Muscle layer of duodenum (tissue), 2 donors: Measurements from ENCODE around the gene CRYBA1.
"Not testable (repeated sequence)": the region's sequence is repeated elsewhere in the genome, so short reads cannot be mapped to it uniquely, and the experiment has no call there.

ENCODE experiments used
- H3K27ac ChIP-seq: one replicate; pipeline ENCODE4 v1.7.0; 2013; ENCODE audit warnings: mild to moderate bottlenecking, low read length
- H3K27me3 ChIP-seq: one replicate; pipeline ENCODE4 v1.7.0; 2013; ENCODE audit warnings: low read depth, mild to moderate bottlenecking, control low read depth, low read length
- H3K36me3 ChIP-seq, 2 donors: one replicate each; pipeline ENCODE4 v1.7.0; 2013; ENCODE audit warnings: low read length in 2 of 2, control low read depth in 1 of 2, mild to moderate bottlenecking in 1 of 2; ENCODE audit not compliant: insufficient read depth in 2 of 2, control insufficient read depth in 1 of 2
- H3K4me1 ChIP-seq, 2 donors: one replicate each; pipeline ENCODE4 v1.7.0; 2013; ENCODE audit warnings: low read length in 2 of 2, mild to moderate bottlenecking in 2 of 2, control low read depth in 1 of 2, moderate library complexity in 1 of 2; ENCODE audit not compliant: insufficient read depth in 2 of 2, control insufficient read depth in 1 of 2
- H3K4me3 ChIP-seq, 2 donors: one replicate each; pipeline ENCODE4 v1.7.0; 2013; ENCODE audit warnings: low read length in 2 of 2, low read depth in 1 of 2, mild to moderate bottlenecking in 1 of 2
- H3K9me3 ChIP-seq, 2 donors: one replicate each; pipeline ENCODE4 v1.7.0; 2013; ENCODE audit warnings: low read length in 2 of 2, control low read depth in 1 of 2, mild to moderate bottlenecking in 1 of 2; ENCODE audit not compliant: control insufficient read depth in 1 of 2
- donor health status: healthy.

The CRYBA1 gene

DNA sequence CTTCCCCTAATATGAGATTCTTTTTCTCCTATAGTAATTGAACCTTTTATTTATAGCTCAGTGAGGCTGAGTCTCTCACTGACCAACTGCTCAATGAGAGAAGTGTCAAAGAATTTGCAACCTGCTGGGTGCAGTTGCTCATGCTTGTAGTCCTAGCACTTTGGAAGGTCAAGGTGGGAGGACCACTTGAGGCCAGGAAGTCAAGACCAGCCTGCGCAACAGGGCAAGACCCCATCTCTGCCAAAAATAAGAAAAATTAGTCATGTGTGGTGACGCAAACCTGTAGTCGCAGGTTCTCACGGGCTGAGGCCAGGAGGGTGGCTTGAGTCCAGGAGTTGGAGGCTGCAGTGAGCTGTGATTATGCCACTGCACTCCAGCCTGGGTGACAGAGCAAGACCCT is 30.9 kb upstream of the CRYBA1 start:
- no peak overlapping the region for H3K4me3 ChIP-seq
- no peaks in the 10 kb centered on the region for H3K9me3 ChIP-seq
- H3K27me3 ChIP-seq: no peaks in the 10 kb centered on the region
- no peaks in the 10 kb centered on the region for H3K36me3 ChIP-seq
- H3K27ac ChIP-seq: no peak overlapping the region
- H3K4me1 ChIP-seq: peaks cover 0 to 8% of the 10 kb centered on the region in 2 donors

DNA sequence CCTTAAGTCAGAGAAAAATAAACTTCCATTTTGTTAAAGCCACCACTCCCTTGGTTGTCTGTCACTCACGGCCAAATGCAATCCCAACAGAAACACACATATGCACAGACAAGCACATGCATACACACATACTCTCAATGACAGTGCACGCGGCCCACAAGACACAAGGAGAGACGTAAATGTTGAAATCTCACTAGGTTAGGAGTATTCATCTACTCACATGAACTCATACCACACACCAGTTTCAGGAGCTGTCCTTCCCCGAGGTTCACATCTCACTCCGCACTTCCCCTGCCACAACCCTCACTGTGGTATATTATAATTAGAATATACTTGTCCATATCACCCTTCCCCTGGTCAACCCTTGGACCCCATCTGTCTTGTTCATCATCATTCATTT is 30.5 kb upstream of the CRYBA1 start:
- H3K27ac ChIP-seq: no peak overlapping the region
- no peak overlapping the region for H3K4me3 ChIP-seq
- H3K4me1 ChIP-seq: peaks cover 0 to 8% of the 10 kb centered on the region in 2 donors
- no peaks in the 10 kb centered on the region for H3K9me3 ChIP-seq
- no peaks in the 10 kb centered on the region for H3K27me3 ChIP-seq
- no peaks in the 10 kb centered on the region for H3K36me3 ChIP-seq

DNA sequence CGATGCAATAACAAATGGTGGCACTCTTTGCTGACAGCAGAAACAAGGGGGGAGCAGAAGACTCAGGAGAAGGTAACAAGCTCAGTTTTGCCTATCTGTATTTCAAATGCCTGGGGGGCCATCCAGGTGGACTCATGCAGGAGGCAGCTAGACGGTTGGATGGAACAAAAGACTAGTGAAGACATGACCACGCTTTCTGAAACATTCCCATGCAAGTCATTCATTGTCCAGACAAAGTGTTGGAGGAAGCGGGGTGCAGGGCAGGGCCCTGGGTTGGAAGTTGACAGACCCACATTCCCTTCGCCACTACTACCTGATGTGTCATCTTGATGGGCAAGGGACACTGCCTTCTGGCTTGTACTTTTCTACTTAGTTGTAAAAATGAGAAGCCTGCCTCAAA is 29.8 kb upstream of the CRYBA1 start:
- H3K27ac ChIP-seq: no peak overlapping the region
- H3K4me1 ChIP-seq: peaks cover 0 to 8% of the 10 kb centered on the region in 2 donors
- H3K9me3 ChIP-seq: no peaks in the 10 kb centered on the region
- no peak overlapping the region for H3K4me3 ChIP-seq
- H3K27me3 ChIP-seq: no peaks in the 10 kb centered on the region
- H3K36me3 ChIP-seq: no peaks in the 10 kb centered on the region

DNA sequence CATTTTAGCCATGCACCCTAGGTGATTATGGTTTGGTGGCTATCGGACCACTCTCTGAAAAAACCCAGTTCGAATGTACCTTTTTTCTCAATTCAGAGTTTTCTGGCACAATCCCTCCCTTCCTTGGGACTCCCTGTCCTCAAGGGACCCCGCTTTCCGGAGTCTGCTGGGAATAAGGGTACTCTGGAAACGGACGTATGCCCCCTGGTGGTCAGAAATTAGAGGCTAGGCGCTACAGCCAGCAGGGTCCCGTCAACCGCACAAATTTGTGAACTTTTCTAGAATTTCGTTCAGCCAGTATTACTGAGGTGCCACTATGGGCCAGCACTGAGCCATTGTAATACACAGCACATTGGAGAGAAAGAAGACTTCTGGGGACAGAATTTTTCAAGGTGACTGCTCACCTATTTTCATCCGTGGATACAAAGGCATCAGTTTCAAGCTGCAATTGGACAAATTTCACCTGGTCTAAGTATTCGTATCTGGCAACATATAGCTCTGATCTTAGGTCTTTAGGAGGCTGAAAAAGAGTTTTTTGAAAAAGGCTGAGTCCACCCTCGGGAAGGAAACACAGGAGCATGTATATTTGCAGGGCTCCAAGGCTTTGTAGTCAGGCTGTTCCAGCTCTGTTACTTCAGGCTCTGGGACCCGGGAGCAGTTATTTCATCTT is 27.1 kb upstream of the CRYBA1 start:
- Histone ChIP-seq H3K27me3 (no peaks in the 10 kb centered on the region), H3K27ac (no peak overlapping the region), H3K36me3 (no peaks in the 10 kb centered on the region)

DNA sequence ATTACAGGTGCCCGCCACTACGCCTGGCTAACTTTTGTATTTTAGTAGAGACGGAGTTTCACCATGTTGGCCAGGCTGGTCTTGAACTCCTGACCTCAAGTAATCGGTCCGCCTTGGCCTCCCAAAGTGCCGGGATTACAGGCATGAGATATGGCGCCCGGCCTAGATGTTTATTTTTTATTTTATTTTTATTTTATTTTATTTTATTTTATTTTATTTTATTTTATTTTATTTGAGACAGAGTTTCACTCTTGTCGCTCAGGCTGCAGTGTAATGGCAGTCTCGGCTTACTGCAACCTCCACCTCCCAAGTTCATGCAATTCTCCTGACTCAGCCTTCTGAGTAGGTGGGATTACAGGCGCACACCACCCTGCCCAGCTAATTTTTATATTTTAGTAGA is 25.3 kb upstream of the CRYBA1 start:
- not testable (repeated sequence) for H3K36me3 ChIP-seq, H3K9me3 ChIP-seq, H3K4me1 ChIP-seq, H3K27ac ChIP-seq, H3K4me3 ChIP-seq, H3K27me3 ChIP-seq

More for the DNA sequence above, 27.1 kb upstream of the CRYBA1 start:
- no peaks in the 10 kb centered on the region for H3K9me3 ChIP-seq
- H3K4me1 ChIP-seq: peaks cover 0 to 8% of the 10 kb centered on the region in 2 donors
- H3K4me3 ChIP-seq: no peak overlapping the region

DNA sequence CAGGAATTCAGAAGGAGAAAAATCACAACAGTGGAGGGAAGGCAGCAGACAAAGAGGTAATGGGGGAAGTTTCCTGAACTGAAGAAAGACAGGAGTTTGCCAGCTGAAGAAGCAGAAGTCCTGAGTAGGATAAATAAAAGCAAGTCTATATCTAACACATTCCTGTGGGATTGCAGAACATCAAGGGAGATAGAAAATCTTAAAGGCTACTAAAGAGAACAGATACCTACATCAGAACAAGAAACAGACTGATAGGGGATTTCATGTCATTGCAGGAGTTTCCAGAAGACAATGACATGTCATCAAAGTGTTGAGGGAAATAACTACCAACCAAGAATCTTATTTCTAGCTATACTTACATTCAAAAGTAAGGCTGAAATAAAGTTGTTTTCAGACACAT is 21.3 kb upstream of the CRYBA1 start:
- Histone ChIP-seq H3K27ac (no peak overlapping the region), H3K4me3 (no peak overlapping the region), H3K4me1 (no peaks in the 10 kb centered on the region), H3K27me3 (no peaks in the 10 kb centered on the region), H3K9me3 (no peaks in the 10 kb centered on the region), H3K36me3 (no peaks in the 10 kb centered on the region)

DNA sequence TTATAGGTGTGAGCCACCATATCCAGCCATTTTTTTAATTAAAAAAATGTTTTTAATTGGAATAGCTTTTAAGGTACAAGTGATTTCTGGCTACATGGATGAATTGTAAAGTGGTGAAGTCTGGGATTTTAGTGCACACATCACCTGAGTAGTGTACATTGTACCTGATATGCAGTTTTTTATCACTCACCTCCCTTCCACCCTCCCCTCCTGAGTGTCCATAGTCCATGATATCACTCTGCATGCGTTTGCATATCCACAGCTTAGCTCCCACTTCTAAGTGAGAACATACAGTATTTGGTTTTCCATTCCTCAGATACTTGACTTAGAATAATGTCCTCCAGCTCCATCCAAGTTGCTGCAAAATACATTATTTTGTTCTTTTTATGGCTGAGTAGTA is 13.4 kb upstream of the CRYBA1 start:
- H3K4me1 ChIP-seq: no peaks in the 10 kb centered on the region
- H3K27ac ChIP-seq: no peak overlapping the region
- no peaks in the 10 kb centered on the region for H3K9me3 ChIP-seq
- H3K4me3 ChIP-seq: no peak overlapping the region
- no peaks in the 10 kb centered on the region for H3K36me3 ChIP-seq
- H3K27me3 ChIP-seq: no peaks in the 10 kb centered on the region

DNA sequence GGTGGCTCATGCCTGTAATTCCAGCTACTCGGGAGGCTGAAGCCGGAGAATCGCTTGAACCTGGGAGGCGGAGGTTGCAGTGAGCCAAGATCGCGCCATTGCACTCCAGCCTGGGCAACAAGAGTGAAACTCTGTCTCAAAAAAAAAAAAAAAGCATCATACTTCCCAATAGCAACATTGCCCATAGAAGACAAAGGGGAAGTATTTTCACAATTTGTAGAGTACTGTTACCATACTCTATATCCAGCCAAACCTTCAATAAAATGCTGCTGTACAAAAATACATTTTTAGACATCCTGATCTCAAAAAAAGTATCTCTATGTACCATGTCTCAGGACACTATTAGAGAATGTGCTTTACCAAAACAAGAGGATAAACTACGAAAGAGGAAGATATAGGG is 11.7 kb upstream of the CRYBA1 start:
- not testable (repeated sequence) for H3K36me3 ChIP-seq, H3K27me3 ChIP-seq, H3K4me3 ChIP-seq, H3K9me3 ChIP-seq, H3K4me1 ChIP-seq, H3K27ac ChIP-seq

DNA sequence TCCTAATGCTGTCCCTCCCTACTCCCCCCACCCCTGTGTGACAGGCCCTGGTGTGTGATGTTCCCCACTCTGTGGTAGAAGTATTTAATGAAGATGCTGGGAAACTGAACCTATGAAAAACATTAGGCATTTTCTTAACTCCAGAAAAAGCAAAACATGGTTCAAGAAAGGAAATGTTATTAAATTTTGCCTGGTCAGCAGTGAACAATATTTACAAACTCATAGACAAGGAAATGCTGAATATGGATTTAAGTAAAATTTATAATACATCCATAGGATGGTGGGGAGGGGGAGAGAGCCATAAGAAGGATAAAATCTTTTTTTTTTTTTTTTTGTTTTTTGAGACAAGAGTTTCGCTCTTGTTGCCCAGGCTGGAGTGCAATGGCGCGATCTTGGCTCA is 10.8 kb upstream of the CRYBA1 start:
- Histone ChIP-seq H3K4me3 (no peak overlapping the region), H3K27me3 (no peaks in the 10 kb centered on the region), H3K9me3 (no peaks in the 10 kb centered on the region), H3K4me1 (peaks cover under 1 to 6% of the 10 kb centered on the region in 2 donors), H3K36me3 (no peaks in the 10 kb centered on the region), H3K27ac (no peak overlapping the region)

DNA sequence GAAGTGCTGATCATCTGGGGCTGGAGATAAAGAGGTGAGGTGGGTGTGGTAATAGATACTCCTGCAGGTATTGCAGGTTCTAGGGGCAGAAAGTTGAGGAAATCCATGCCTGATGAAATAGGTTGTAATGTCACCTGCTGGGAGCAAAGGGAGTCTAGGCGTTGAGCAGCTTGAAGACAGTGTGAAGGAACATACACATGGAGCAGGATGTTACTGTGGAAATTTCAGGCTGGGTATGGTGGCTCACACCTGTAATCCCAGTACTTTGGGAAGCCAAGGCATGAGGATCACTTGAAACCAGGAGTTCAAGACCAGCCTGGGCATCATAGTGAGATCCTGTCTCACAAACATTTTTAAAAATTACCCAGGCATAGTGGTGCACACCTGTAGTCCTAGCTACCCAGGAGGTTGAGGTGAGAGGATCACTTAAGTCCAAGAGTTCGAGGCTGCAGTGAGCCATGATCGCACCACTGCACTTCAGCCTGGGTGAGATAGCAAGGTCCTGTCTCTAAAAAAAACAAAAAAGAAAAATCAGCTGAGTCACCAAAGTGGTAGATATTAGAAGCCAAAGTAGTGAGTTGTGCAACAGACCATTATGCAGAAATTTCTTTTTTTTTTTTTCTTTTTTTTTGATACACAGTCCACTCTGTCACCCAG is 9.1 kb upstream of the CRYBA1 start:
- Histone ChIP-seq H3K27me3 (no peaks in the 10 kb centered on the region), H3K4me3 (no peak overlapping the region), H3K9me3 (no peaks in the 10 kb centered on the region)

DNA sequence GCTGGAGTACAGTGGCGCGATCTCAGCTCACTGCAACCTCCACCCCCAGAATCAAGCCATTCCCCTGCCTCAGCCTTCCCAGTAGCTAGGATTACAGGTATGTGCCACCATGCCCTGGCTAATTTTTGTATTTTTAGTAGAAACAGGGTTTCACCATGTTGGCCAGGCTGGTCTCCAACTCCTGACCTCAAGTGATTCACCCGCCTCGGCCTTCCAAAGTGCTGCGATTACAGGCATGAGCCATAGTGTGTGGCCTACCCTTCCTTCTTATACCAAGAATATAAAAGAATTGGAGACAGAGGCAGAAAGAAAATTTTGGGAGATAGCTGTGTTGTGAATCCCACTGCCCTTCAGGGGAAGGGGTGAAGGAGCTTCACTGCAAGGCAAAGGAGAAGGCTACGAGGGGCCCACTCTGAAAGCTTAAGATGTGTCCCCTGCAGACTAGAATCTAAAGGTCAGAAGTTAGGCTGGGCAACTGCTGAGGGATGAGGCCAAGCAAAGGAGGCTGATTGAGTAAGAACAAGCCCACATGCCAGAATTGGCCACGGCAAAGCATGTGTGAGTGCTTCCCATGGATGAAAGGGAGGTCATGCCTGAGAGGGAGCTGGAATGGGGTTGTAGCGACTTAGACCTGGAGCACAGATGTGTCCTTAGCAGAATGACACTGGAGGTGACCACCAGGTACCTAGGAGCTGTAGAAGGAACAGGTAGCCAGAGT is 8.4 kb upstream of the CRYBA1 start:
- Histone ChIP-seq H3K27ac (no peak overlapping the region), H3K36me3 (no peaks in the 10 kb centered on the region), H3K9me3 (no peaks in the 10 kb centered on the region), H3K27me3 (no peaks in the 10 kb centered on the region), H3K4me3 (no peak overlapping the region), H3K4me1 (peaks cover 7% of the 10 kb centered on the region in 2 donors)

More for the DNA sequence above, 9.1 kb upstream of the CRYBA1 start:
- peaks cover 7% of the 10 kb centered on the region in 2 donors for H3K4me1 ChIP-seq
- no peak overlapping the region for H3K27ac ChIP-seq
- no peaks in the 10 kb centered on the region for H3K36me3 ChIP-seq
